Ishikawa (cell line): ENCODE data around the gene SLC9A9.

Source experiments
- CEBPB ChIP-seq: IDR thresholded peaks from 2 replicates; pipeline ENCODE4 v1.6.1; 2012
- CREB1 ChIP-seq: IDR thresholded peaks from 2 replicates; pipeline ENCODE4 v1.6.1; 2012; ENCODE audit warnings: low read depth
- EP300 ChIP-seq: IDR thresholded peaks from 2 replicates; pipeline ENCODE4 v1.6.1; 2012; ENCODE audit warnings: borderline replicate concordance
- MAX ChIP-seq: IDR thresholded peaks from 2 replicates; pipeline ENCODE4 v1.6.1; 2012
- NFIC ChIP-seq: IDR thresholded peaks from 2 replicates; pipeline ENCODE4 v1.6.1; 2012
- REST ChIP-seq: IDR thresholded peaks from 2 replicates; pipeline ENCODE4 v1.6.1; 2012; ENCODE audit warnings: low read depth, mild to moderate bottlenecking
- TAF1 ChIP-seq: IDR thresholded peaks from 2 replicates; pipeline ENCODE4 v1.6.1; 2012; ENCODE audit warnings: low read depth, mild to moderate bottlenecking
- TEAD4 ChIP-seq: IDR thresholded peaks from 2 replicates; pipeline ENCODE4 v1.6.1; 2012

GRCh38 chr3:143883151-143883550 lies 34.9 kb upstream of the SLC9A9 start:
- TF ChIP-seq TAF1 = no peak
- TF ChIP-seq MAX = no peak
- no peak for TF ChIP-seq REST
- TF ChIP-seq TEAD4 = no peak
- TF ChIP-seq NFIC = no peak
- no peak for TF ChIP-seq CEBPB
- no peak for TF ChIP-seq CREB1
- no peak for TF ChIP-seq EP300
